NB4 (cell line): Measurements from ENCODE around the gene HIBADH.
A peak's percentile ranks its signal among the peaks of the same experiment; 100 is the strongest.

ENCODE experiments used
- DNase-seq: peaks from one replicate; pipeline ENCODE4 v3.0.0; 2010; ENCODE audit warnings: low read depth
- H3K4me3 ChIP-seq: one replicate; pipeline ENCODE4 v1.5.1; 2011; ENCODE audit warnings: mild to moderate bottlenecking, low read depth, low read length, moderate library complexity
- MYC ChIP-seq: IDR thresholded peaks from 2 replicates; pipeline ENCODE4 v1.6.1; 2011; ENCODE audit warnings: low read depth, low read length
- POLR2A ChIP-seq: IDR thresholded peaks from 2 replicates; pipeline ENCODE4 v1.6.1; 2011; ENCODE audit warnings: mild to moderate bottlenecking; ENCODE audit not compliant: insufficient read length; ENCODE audit errors: extremely low read depth
- TF ChIP-seq, protein P1 (sequence below): IDR thresholded peaks from one replicate; pipeline ENCODE4 v1.5.1; 2012; ENCODE audit warnings: low read depth, low read length
- TF ChIP-seq, protein P2 (sequence below): IDR thresholded peaks from 2 replicates; pipeline ENCODE4 v1.6.1; 2011; ENCODE audit warnings: low read depth, low read length

The HIBADH gene

DNA sequence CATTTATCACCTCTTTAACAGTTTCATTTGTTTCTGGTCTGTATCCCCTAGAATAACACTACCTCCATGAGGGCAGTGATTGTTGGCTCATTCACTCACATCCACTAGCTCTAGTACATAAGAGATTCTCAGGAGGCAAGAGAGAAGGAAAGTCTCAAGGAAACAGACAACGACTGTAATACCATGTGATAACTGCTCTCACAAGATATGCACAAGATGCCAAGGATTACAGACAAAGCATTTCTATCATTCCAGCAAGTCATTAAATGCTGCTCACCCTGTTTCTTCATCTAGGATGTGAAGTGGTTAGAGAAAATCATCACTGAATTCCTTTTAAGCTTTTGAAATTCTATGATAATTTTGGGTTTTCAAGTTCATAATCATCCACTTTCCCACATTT lies 115.3 kb downstream of the HIBADH start:
- no peak for DNase-seq
- no peak overlapping the region for H3K4me3 ChIP-seq
- TF ChIP-seq, protein P1, sequence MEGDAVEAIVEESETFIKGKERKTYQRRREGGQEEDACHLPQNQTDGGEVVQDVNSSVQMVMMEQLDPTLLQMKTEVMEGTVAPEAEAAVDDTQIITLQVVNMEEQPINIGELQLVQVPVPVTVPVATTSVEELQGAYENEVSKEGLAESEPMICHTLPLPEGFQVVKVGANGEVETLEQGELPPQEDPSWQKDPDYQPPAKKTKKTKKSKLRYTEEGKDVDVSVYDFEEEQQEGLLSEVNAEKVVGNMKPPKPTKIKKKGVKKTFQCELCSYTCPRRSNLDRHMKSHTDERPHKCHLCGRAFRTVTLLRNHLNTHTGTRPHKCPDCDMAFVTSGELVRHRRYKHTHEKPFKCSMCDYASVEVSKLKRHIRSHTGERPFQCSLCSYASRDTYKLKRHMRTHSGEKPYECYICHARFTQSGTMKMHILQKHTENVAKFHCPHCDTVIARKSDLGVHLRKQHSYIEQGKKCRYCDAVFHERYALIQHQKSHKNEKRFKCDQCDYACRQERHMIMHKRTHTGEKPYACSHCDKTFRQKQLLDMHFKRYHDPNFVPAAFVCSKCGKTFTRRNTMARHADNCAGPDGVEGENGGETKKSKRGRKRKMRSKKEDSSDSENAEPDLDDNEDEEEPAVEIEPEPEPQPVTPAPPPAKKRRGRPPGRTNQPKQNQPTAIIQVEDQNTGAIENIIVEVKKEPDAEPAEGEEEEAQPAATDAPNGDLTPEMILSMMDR, result no peak
- no peak for TF ChIP-seq POLR2A

DNA sequence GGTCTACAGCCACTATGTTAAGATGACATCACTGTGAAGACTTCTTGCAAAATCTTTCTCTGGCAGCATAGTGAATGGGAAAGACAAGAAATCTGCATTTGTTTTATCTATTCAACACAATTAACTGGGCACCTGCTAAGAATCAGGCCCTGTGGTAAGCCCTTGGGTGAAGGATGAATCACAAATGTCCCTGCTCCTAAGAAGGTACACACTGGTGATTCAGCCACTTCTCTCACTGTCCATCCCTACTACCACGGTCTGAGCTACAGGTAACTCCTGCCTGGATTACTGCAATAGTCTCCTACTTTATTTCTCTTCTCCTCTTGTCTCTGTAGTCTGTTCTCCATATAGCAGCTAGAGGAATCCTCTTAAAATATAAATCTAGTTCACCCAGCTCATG lies 116.1 kb downstream of the HIBADH start:
- H3K4me3 ChIP-seq, result no peak overlapping the region
- no peak for DNase-seq
- TF ChIP-seq POLR2A (no peak), MYC (no peak)
- TF ChIP-seq, protein P2, sequence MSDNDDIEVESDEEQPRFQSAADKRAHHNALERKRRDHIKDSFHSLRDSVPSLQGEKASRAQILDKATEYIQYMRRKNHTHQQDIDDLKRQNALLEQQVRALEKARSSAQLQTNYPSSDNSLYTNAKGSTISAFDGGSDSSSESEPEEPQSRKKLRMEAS, result no peak
- TF ChIP-seq, protein P1, result no peak

DNA sequence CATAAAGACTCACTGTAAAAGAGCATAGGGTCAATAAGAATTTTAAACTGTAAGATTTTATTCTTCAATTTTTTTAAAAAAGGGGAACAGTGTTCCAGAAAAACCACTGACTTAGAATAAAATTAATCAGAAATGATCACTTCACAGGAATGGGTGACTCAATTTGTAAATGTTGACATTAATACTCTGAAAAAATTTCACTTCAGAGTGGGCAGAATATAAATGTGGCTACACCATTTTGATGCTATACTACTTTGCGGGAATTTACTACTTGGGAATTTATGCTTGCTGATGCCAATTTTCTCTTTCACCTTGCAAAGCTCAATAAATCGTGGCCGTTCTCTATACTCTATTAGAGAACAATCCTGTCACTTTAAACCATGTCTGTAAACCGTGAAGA lies 126.9 kb downstream of the HIBADH start:
- H3K4me3 ChIP-seq, result no peak overlapping the region
- TF ChIP-seq, protein P2, result no peak
- TF ChIP-seq, protein P1, result no peak
- TF ChIP-seq POLR2A (no peak), MYC (no peak)

DNA sequence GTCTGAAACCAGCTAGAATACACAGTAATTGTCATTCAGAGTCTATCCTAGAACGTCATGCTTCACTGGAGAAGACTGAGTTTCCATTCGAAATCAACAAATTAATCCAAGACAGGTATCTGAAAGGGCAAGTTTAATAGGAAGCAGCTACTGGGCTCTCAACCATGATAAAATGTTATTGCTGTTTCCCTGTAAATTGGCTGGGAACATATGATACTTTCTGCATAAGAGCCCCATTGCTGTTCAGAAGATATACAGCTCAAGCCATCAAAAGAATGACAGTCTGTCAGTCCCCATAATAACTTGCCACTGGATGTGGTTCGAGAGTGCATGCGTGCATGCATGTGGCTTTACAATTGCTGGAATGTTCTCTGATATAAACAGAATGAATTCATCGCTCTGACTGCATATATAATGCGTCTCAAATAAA lies 129.0 kb downstream of the HIBADH start:
- TF ChIP-seq MYC (no peak), POLR2A (no peak)
- TF ChIP-seq, protein P2, result no peak
- TF ChIP-seq, protein P1, result no peak
- H3K4me3 ChIP-seq, result no peak overlapping the region
- DNase-seq, result no peak

More for the DNA sequence above, 126.9 kb downstream of the HIBADH start:
- no peak for DNase-seq

DNA sequence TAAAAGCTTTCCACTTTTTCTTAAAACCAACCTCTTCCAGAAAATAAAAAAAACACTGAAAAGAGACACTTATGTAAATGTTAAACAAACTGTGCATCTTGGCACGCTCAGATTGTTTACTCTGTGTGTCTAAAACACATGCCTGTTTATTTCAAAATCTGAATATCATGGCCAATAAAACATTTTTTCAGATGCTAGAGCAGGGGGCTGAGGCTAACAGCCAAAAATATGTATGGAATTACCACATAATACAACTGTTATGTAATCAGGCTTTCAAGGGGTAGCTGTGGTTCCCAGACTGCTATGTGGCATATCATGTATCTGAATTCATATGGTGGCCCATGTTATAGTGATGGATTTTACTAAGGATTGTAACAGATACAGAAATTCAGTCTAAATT lies 130.4 kb downstream of the HIBADH start:
- TF ChIP-seq, protein P2, result no peak
- TF ChIP-seq, protein P1, result no peak
- no peak for TF ChIP-seq MYC
- TF ChIP-seq POLR2A, result no peak
- peak; percentile 14 for DNase-seq
- no peak overlapping the region for H3K4me3 ChIP-seq

DNA sequence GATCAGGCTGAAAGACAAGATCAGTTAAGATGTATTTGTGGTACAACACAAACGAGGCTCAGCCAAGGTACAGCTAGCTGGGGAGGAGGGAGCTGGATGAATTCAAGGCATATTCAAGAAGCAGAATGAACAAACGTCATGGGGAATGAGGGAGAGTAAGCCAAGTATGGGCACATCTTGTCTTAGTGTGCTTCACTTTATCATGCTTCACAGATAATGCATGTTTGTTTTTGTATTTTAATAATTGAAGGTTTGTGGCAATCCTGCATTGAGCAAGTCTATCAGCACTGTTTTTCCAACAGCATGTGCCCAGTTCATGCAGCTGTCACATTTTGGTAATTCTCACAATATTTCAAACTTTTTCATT lies 135.4 kb downstream of the HIBADH start:
- no peak overlapping the region for H3K4me3 ChIP-seq
- TF ChIP-seq, protein P2, result no peak
- no peak for DNase-seq
